RWPE1 (cell line): ENCODE data around the gene ECE1.
A peak's percentile ranks its signal among the peaks of the same experiment; 100 is the strongest.
"Not testable (repeated sequence)": the region's sequence is repeated elsewhere in the genome, so short reads cannot be mapped to it uniquely, and the experiment has no call there.

Experiments used
- CTCF ChIA-PET: fragments of 350-600 bp; sonication (Branson Sonifier 250); formaldehyde crosslinking; extraction: SDS; loops from one replicate; lab custom pipeline; 2021; lab: Yijun Ruan, JAX
- POLR2A ChIA-PET: fragments of 400-600 bp; formaldehyde crosslinking; extraction: SDS; loops from one replicate; lab custom pipeline; 2020; ENCODE audit warnings: antibody characterized with exemption; ENCODE audit not compliant: low non-redundant PET; lab: Yijun Ruan, JAX
- DNase-seq: peaks from one replicate; pipeline ENCODE4 v3.0.0; 2012; ENCODE audit warnings: low spot score
- H3K27ac ChIP-seq: fragments of 450-650 bp; 2 replicates; pipeline ENCODE4 v1.5.1; 2017
- TF ChIP-seq, protein P1 (sequence below): fragments of 450-650 bp; conservative IDR thresholded peaks from 2 replicates; pipeline ENCODE4 v1.5.1; 2017; ENCODE audit warnings: low read depth, mild to moderate bottlenecking

Gene ECE1

DNA sequence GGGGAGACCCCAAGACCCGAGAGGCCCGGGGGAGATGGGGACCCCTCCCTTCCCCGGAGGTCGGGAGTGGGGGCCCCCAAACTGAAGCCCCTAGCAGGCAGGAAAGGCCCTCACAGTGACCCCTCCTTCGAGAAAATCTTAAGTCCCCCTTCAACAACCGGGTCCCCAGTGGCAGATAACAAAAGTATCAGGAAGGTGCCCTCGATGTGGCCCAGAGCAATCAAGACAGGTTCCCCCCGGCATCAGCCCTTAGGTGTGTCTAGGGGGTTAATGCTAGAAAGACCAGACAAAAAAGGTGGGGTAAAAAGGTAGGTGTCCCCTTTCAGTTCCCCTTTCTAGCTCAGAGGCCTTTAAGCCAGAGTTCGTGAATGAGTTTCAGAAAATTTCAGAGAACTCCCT, 282 bp upstream of the ECE1 start:
- ChIA-PET CTCF (interaction anchor here (0.7 to 1.0 kb wide), 2 partner anchors 78 to 690 kb away, joined by 3 to 4 read pairs; no protein-coding TSS in a partner anchor), POLR2A (no interaction called here)
- DNase-seq = no peak
- peak overlapping the region; percentile 73 for H3K27ac ChIP-seq
- TF ChIP-seq, protein P1, sequence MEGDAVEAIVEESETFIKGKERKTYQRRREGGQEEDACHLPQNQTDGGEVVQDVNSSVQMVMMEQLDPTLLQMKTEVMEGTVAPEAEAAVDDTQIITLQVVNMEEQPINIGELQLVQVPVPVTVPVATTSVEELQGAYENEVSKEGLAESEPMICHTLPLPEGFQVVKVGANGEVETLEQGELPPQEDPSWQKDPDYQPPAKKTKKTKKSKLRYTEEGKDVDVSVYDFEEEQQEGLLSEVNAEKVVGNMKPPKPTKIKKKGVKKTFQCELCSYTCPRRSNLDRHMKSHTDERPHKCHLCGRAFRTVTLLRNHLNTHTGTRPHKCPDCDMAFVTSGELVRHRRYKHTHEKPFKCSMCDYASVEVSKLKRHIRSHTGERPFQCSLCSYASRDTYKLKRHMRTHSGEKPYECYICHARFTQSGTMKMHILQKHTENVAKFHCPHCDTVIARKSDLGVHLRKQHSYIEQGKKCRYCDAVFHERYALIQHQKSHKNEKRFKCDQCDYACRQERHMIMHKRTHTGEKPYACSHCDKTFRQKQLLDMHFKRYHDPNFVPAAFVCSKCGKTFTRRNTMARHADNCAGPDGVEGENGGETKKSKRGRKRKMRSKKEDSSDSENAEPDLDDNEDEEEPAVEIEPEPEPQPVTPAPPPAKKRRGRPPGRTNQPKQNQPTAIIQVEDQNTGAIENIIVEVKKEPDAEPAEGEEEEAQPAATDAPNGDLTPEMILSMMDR = no peak

DNA sequence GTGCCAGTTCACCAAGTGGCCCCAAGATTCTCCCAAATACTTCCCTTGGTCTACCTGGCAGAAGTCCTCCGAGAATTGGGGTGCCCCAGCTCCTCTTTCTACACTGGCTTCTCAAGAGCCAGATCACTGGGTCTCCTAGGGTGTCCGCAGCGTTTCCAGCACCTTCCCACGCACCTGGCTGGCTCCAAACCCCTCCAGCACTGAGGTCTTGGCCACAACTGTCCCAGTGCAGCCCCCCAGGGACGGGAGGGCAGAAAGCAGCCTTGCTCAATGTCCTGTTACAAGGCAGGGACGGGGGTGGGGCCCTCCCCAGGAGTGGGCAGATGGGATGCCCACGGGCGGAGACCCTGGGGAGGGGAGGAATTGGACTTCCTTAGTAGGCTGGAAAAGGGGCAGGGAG, 1.1 kb downstream of the ECE1 start:
- DNase-seq = no peak
- TF ChIP-seq, protein P1 = no peak
- ChIA-PET POLR2A (no interaction called here), CTCF (no interaction called here)
- peak overlapping the region; percentile 73 for H3K27ac ChIP-seq

DNA sequence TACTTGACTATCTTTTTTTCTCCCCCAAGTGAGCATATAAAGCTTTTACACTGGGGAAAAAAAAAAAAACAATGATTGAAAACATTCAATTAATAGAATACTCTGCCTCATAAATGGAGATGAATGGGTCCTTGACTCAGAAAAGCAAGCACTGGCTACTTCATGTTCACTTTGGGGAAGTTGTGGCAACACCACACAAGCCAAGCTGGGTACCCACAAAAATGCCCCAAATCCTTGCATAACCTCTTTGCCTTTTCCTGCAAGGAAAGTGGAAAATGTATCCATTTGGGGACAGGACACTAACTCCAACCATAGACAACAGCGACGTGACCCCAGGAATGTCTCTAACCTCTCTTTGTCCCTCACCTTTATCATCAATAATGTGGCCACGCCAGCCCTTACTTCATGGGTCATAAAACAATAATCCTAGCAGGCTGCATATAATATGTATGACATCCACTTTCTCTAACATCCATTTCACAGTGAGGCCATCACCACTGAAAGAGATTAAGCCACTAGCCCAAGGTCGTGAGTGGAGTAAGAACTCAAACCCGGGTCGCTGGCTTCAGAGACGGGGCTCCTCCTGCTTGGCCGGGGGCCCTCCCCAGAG, 2.3 kb downstream of the ECE1 start:
- ChIA-PET POLR2A (no interaction called here), CTCF (no interaction called here)
- no peak for DNase-seq
- TF ChIP-seq, protein P1 = no peak
- H3K27ac ChIP-seq = peak overlapping the region; percentile 73

DNA sequence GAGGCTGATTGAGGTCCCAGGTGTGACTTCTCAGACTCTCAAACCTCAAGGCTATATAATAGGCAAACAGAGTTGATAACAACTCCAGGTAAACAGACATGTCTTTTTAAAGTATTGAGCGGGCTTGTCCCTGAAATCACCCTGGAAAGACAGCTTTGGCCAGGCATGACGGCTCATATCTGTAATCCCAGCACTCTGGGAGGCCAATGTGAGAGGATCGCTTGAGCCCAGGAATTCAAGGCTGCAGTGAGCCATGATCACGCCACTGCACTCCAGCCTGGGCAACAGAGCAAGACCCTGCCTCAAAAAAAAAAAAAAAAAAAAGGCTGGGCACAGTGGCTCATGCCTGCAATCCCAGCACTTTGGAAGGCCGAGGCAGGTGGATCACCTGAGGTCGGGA, 4.9 kb downstream of the ECE1 start:
- DNase-seq, H3K27ac ChIP-seq: not testable (repeated sequence)
- POLR2A ChIA-PET = interaction anchor here (0.5 kb wide), 1 partner anchor 27 kb away, joined by 5 read pairs; no protein-coding TSS in a partner anchor
- CTCF ChIA-PET = interaction anchor here (0.7 kb wide), 1 partner anchor 15 kb away, joined by 4 read pairs; no protein-coding TSS in a partner anchor

DNA sequence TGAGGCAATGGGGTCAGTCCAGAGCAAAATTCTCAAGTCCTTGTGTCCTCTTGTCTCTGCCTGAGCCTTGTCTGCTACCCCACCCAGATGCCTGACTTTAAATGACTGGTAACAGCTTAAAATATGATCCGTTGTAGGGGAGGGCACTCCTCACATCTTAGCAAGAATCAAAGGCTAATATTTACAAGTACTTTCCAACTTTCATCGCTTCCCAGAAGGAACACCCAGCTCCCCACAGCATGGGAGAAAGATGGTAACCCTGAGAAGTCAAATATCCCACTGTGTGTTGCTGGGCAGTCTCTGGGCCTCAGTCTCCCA, 5.2 kb downstream of the ECE1 start:
- POLR2A ChIA-PET = interaction anchor here (0.5 kb wide), 1 partner anchor 27 kb away, joined by 5 read pairs; no protein-coding TSS in a partner anchor
- no peak for DNase-seq

DNA sequence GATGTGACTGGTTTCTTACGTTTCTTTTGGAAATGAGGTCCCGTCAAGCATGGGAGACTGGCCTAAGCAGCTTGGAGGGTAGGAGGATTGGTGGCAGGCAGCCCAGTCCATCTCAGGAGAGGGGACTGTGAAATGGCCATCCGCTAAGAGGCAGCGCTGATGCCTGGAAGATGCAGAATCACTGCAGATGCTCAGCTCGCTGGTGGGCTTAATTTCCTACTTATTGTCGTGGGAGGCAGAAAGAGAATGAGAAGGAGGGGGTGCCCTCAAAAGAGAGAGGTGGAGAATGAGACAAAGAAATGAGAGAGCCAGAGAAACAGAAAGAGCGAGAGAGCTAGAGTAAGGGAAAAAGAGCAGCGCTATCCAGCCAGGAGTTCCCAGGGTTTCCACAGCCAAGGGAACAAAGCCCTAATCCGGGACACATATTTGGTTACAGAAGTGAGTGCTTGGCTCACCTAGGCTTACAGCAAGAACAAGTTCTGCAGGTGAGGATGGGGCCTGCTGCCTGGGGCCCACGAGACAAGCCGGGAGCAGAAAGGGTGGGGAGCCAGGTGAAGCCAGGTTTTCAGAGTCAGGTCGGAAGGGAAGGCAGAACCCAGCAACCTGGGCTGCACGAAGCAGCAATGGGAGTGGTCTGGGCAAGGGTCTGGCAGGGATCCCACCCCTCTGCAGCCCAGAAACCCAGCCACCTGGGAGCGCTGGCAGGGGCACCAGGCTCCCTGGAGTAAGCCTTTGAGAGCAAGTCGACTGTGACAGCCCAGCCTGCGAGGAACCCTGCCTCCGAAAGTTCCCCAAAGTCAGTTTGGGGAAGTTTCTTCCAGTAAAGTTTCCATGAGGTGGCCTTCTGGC, 5.8 kb downstream of the ECE1 start:
- H3K27ac ChIP-seq = peak overlapping the region; percentile 20; the same call in 1 of the 2 replicates
- TF ChIP-seq, protein P1 = no peak
- no peak for DNase-seq
- CTCF ChIA-PET = interaction anchor here (0.6 to 1.2 kb wide), 4 partner anchors 14 to 1768 kb away, joined by 3 read pairs; no protein-coding TSS in a partner anchor
- POLR2A ChIA-PET = interaction anchor here (0.5 kb wide), 1 partner anchor 28 kb away, joined by 5 read pairs; no protein-coding TSS in a partner anchor

More for the DNA sequence above, 5.2 kb downstream of the ECE1 start:
- H3K27ac ChIP-seq = 0 out of 2 replicates have a peak overlapping the region, but pooled peaks have one; percentile 20
- TF ChIP-seq, protein P1 = no peak
- CTCF ChIA-PET = no interaction called here
